Calu3 (cell line): ENCODE measurements around the gene CROT. TPM values are rescaled to one million over a fixed set of nuclear protein-coding genes. Genes with fewer than 3 reads are reported as not detected.
A peak's percentile ranks its signal among the peaks of the same experiment; 100 is the strongest.
"Not testable (repeated sequence)": the region's sequence is repeated elsewhere in the genome, so short reads cannot be mapped to it uniquely, and the experiment has no call there.

Experiments
- BruUV-seq: library from RNA; stranded (reverse); fragments of 400-500 nt; replicated peaks from 2 replicates; lab custom pipeline; 2021; lab: Mats Ljungman, UMichigan
- CTCF ChIA-PET: fragments of 300-600 bp; sonication (Branson Sonifier 250); formaldehyde crosslinking; loops from one replicate; lab custom pipeline; 2022; ENCODE audit warnings: antibody characterized with exemption; lab: Charles Lee
- DNase-seq: peaks from one replicate; pipeline ENCODE4 v3.0.0; 2022
- H3K27ac Mint-ChIP-seq: one replicate; pipeline ENCODE4 v1.8.0; 2022; ENCODE audit warnings: mixed read lengths; ENCODE audit not compliant: unreplicated experiment
- H3K27me3 Mint-ChIP-seq: one replicate; pipeline ENCODE4 v1.8.0; 2022; ENCODE audit warnings: mixed read lengths; ENCODE audit not compliant: unreplicated experiment
- H3K36me3 Mint-ChIP-seq: one replicate; pipeline ENCODE4 v1.8.0; 2022; ENCODE audit warnings: mild to moderate bottlenecking, moderate library complexity, mixed read lengths; ENCODE audit not compliant: insufficient read depth, unreplicated experiment
- H3K4me1 Mint-ChIP-seq: one replicate; pipeline ENCODE4 v1.8.0; 2022; ENCODE audit warnings: mild to moderate bottlenecking, low read depth, mixed read lengths; ENCODE audit not compliant: unreplicated experiment
- H3K4me3 Mint-ChIP-seq: one replicate; pipeline ENCODE4 v1.8.0; 2022; ENCODE audit warnings: mild to moderate bottlenecking, low read depth, moderate library complexity, mixed read lengths; ENCODE audit not compliant: unreplicated experiment
- H3K9me3 Mint-ChIP-seq: one replicate; pipeline ENCODE4 v1.8.0; 2022; ENCODE audit warnings: low read depth, mixed read lengths; ENCODE audit not compliant: unreplicated experiment
- intact Hi-C: fragments of 100-400 bp; cut with micrococcal nuclease; formaldehyde crosslinking; loops from one replicate; pipeline ENCODE4 v1.10.0; 2022; ENCODE audit not compliant: unreplicated experiment
- total RNA-seq: library from RNA; stranded (reverse); gene quantifications from 2 replicates; pipeline ENCODE4 v1.2.3, GENCODE V29; 2022
- TF ChIP-seq, protein P1 (sequence below): fragments of 200-600 bp; IDR thresholded peaks from one replicate; pipeline ENCODE4 v1.8.0; 2022; ENCODE audit warnings: antibody characterized with exemption; ENCODE audit not compliant: unreplicated experiment

CROT gene
- total RNA-seq, 1 experiment from 2014 or later: 7.3 TPM

DNA sequence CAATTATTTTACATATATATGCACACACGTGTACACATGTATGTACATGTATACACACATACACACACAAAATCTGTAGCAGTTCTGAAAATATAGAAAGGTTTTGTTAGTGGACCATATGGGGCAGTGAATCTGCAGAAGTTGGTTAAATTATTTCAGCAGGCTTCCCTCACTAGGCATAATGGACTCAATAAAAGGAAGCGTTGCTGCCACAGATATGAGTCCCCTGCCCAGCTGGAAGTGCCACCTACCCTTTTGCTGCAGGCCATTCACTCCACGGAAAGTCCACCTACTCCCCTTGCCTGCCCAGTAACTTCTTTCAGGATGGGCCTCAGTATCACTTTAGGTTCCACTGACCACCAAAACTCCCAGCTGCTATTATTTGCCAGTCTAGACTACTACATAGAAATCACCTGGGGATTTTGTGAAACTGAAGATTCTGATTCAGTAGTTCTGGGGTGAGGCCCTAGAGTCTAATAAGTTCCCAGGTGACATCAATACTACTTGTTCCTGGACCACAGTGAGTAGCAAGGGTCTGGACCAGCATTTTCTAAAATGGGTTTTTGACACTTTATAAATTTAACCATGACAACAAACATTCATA is 29.3 kb upstream of the CROT start:
- intact Hi-C loops: loop anchor here (10.0 kb wide), 1 partner anchor 309 kb away; the partner anchor contains the start of gene RUNDC3B
- BruUV-seq: no TSS peak
- Mint-ChIP-seq H3K27ac (no peak overlapping the region), H3K4me1 (no peaks in the 10 kb centered on the region), H3K27me3 (no peaks in the 10 kb centered on the region), H3K36me3 (no peaks in the 10 kb centered on the region), H3K4me3 (no peak overlapping the region), H3K9me3 (no peaks in the 10 kb centered on the region)
- CTCF ChIA-PET: interaction anchor here (0.6 kb wide), 1 partner anchor 22 kb away, joined by 6 read pairs; no protein-coding TSS in a partner anchor
- no peak for DNase-seq
- TF ChIP-seq, protein P1, sequence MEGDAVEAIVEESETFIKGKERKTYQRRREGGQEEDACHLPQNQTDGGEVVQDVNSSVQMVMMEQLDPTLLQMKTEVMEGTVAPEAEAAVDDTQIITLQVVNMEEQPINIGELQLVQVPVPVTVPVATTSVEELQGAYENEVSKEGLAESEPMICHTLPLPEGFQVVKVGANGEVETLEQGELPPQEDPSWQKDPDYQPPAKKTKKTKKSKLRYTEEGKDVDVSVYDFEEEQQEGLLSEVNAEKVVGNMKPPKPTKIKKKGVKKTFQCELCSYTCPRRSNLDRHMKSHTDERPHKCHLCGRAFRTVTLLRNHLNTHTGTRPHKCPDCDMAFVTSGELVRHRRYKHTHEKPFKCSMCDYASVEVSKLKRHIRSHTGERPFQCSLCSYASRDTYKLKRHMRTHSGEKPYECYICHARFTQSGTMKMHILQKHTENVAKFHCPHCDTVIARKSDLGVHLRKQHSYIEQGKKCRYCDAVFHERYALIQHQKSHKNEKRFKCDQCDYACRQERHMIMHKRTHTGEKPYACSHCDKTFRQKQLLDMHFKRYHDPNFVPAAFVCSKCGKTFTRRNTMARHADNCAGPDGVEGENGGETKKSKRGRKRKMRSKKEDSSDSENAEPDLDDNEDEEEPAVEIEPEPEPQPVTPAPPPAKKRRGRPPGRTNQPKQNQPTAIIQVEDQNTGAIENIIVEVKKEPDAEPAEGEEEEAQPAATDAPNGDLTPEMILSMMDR: no peak

DNA sequence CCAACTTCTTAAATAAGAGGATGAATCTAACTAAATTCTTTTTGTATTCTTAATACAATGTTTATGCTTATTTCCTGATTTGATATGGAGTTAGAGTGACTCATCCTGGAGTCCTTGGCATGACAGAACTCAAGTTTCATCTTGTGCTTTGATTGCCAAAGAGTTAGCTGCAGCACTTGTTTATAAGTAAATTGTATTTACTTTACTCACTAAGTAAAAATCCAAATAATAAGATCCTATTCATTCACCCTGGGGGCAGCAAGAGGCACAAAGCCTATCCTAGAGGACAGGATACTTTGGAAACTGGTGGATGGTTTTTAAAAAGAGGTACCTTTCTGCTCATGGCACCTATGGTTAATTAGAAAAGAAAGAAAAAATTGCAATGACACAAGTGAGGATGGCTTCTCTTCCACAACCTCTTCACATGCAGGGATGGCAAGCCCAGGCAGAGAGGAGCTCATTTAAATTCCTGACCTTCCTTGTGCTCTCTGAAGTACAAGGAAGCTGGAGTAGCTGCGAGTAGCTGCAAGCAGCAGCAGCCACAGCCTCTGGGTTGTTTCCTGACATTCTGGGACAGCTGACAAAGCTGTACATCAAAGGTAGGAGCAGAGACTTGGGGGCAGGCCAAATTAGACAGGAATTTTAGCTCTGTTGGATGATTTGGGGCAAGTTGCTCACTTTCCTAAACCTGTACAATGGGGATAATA is 28.5 kb upstream of the CROT start:
- intact Hi-C loops: loop anchor here (1.0 to 10.0 kb wide), 2 partner anchors 99 to 308 kb away; partner anchors contain the start of gene RUNDC3B

DNA sequence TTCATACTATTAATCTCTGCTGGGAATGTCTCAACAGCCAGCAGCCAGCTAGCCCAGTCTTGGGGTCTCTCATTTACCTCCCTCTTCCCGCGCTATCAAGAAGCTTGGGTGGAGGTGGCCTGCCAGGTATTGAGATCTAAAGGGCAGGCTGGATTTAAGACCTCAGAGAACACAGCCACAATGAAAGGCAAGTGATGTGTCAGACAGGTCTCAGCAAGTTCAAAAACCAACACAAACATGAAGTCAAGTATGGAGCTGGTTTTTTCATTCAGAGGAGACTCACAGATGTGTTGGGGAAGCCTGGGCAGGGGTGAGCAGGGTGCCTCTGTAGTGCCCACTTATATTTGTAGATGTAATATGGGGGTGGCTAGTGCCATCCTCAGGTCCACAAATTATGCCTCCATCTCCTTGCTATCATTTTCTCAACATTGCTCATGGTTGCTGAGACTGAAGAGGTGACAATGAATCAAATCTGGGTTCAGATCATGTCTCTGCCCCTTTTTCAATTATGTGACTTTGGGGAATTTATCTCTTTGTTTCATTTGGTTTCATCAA is 27.7 kb upstream of the CROT start:
- no peak for DNase-seq
- intact Hi-C loops: loop anchor here (1.0 to 10.0 kb wide), 2 partner anchors 99 to 307 kb away; partner anchors contain the start of gene RUNDC3B
- H3K4me3 Mint-ChIP-seq: no peak overlapping the region
- TF ChIP-seq, protein P1: no peak
- CTCF ChIA-PET: interaction anchor here (0.6 kb wide), 1 partner anchor 54 kb away, joined by 8 read pairs; no protein-coding TSS in a partner anchor
- no peaks in the 10 kb centered on the region for H3K9me3 Mint-ChIP-seq
- BruUV-seq: no TSS peak
- H3K4me1 Mint-ChIP-seq: no peaks in the 10 kb centered on the region
- no peaks in the 10 kb centered on the region for H3K36me3 Mint-ChIP-seq
- no peaks in the 10 kb centered on the region for H3K27me3 Mint-ChIP-seq
- H3K27ac Mint-ChIP-seq: no peak overlapping the region

More for the DNA sequence above, 28.5 kb upstream of the CROT start:
- Mint-ChIP-seq H3K27ac (no peak overlapping the region), H3K4me3 (no peak overlapping the region), H3K4me1 (no peaks in the 10 kb centered on the region), H3K36me3 (no peaks in the 10 kb centered on the region), H3K9me3 (no peaks in the 10 kb centered on the region), H3K27me3 (no peaks in the 10 kb centered on the region)
- CTCF ChIA-PET: interaction anchor here (0.6 kb wide), 1 partner anchor 22 kb away, joined by 6 read pairs; no protein-coding TSS in a partner anchor
- TF ChIP-seq, protein P1: no peak
- no TSS peak for BruUV-seq
- DNase-seq: no peak

DNA sequence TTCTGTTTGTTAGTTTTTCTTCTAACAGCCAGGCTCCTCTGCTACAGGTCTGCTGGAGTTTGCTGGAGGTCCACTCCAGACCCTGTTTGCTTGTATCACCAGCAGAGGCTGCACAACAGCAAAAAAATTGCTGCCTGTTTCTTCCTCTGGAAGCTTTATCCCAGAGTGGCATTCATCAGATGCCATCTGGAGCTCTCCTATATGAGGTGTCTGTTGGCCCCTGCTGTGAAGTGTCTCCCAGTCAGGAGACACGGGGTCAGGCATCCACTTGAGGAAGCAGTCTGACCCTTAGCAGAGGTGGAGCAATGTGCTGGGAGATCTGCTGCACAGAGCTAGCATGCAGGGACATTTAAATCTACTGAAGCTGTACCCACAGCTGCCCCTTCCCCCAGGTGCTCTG is 26.7 kb upstream of the CROT start:
- Mint-ChIP-seq H3K4me3 (peak overlapping the region; percentile 44), H3K36me3 (no peaks in the 10 kb centered on the region), H3K9me3 (no peaks in the 10 kb centered on the region), H3K27me3 (no peaks in the 10 kb centered on the region), H3K27ac (no peak overlapping the region), H3K4me1 (no peaks in the 10 kb centered on the region)
- CTCF ChIA-PET: interaction anchor here (0.9 kb wide), 1 partner anchor 99 kb away, joined by 3 read pairs; no protein-coding TSS in a partner anchor
- TF ChIP-seq, protein P1: no peak
- DNase-seq: no peak
- intact Hi-C loops: loop anchor here (10.0 kb wide), 1 partner anchor 306 kb away; the partner anchor contains the start of gene RUNDC3B
- BruUV-seq: no TSS peak

DNA sequence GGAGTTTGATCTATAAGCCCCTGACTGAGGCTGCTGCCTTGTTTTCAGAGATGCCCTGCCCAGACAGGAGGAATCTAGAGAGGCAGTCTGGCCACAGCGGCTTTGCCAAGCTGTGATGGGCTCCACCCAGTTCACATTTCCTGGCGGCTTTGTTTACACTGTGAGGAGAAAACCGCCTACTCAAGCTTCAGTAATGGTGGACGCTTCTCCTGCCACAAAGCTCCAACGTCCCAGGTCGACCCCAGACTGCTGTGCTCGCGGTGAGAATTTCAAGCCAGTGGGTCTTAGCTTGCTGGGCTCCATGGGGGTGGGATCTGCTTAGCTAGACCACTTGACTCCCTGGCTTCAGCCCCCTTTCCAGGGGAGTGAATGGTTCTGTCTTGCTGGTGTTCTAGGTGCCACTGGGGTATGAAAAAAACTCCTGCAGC is 26.3 kb upstream of the CROT start:
- not testable (repeated sequence) for H3K27ac Mint-ChIP-seq, BruUV-seq, H3K36me3 Mint-ChIP-seq, H3K27me3 Mint-ChIP-seq, H3K4me1 Mint-ChIP-seq, H3K9me3 Mint-ChIP-seq
- peak overlapping the region; percentile 44 for H3K4me3 Mint-ChIP-seq
- DNase-seq: peak; percentile 28
- CTCF ChIA-PET: interaction anchor here (0.9 kb wide), 1 partner anchor 99 kb away, joined by 3 read pairs; no protein-coding TSS in a partner anchor
- intact Hi-C loops: loop anchor here (10.0 kb wide), 1 partner anchor 306 kb away; the partner anchor contains the start of gene RUNDC3B
